Peyer's patch (tissue), 4 donors: ENCODE results near the gene TNFAIP8. TPM values are rescaled to one million over a fixed set of nuclear protein-coding genes. Genes with fewer than 3 reads are reported as not detected.

Experiments used
- DNase-seq, 3 donors: peaks; one replicate each; pipeline ENCODE4 v3.0.0-alpha.2; 2017 to 2019
- H3K27ac ChIP-seq, 4 donors: fragments of 200-600 bp; sonication (generic); one replicate each; pipeline ENCODE4 v1.5.1; 2016 to 2019
- H3K27me3 ChIP-seq, 2 donors: fragments of 200-600 bp; sonication (generic); one replicate each; pipeline ENCODE4 v1.5.1; 2019
- H3K36me3 ChIP-seq, 3 donors: fragments of 200-600 bp; sonication (generic); one replicate each; pipeline ENCODE4 v1.5.1; 2016 to 2019
- H3K4me1 ChIP-seq, 4 donors: fragments of 200-600 bp; sonication (generic); one replicate each; pipeline ENCODE4 v1.5.1; 2016 to 2019
- H3K4me3 ChIP-seq, 4 donors: fragments of 200-600 bp; sonication (generic); 1 replicate in 3 of 4; 2 replicates in 1 of 4; pipeline ENCODE4 v1.5.1; 2016 to 2019; ENCODE audit warnings: mild to moderate bottlenecking in 1 of 4
- H3K9me3 ChIP-seq, 4 donors: fragments of 200-600 bp; sonication (generic); one replicate each; pipeline ENCODE4 v1.5.1; 2016 to 2019; ENCODE audit warnings: mild to moderate bottlenecking in 1 of 4
- CTCF ChIP-seq, 6 experiments: fragments of 450-650 bp in 4 of 6; fragments of 200-600 bp in 2 of 6; sonication (generic) in 1 of 6; IDR thresholded peaks; one replicate each; pipeline ENCODE4 v1.5.1; 2017 to 2019; ENCODE audit warnings: antibody characterized with exemption in 6 of 6, mild to moderate bottlenecking in 3 of 6, moderate library complexity in 1 of 6
- POLR2A ChIP-seq, 2 donors: fragments of 450-650 bp; IDR thresholded peaks; one replicate each; pipeline ENCODE4 v1.5.1; 2017; ENCODE audit warnings: antibody characterized with exemption in 2 of 2, mild to moderate bottlenecking in 2 of 2, moderate library complexity in 2 of 2
- total RNA-seq, 4 donors: library from RNA; depleted of rRNA; stranded (reverse); fragments of >200 nt; gene quantifications; one replicate each; pipeline ENCODE4 v1.1.0, GENCODE V29; 2016

Gene TNFAIP8
- total RNA-seq, 4 donors from 2014 or later: 3.0 to 47.9 (median 10.2) TPM

- no peaks in the 10 kb centered on the region for H3K9me3 ChIP-seq
- H3K27ac ChIP-seq: no peak overlapping the region
- DNase-seq: no peak
- no peak overlapping the region for H3K4me3 ChIP-seq
- peaks cover 0 to 5% (median under 1%) of the 10 kb centered on the region in 4 donors for H3K4me1 ChIP-seq
- H3K36me3 ChIP-seq: no peaks in the 10 kb centered on the region
- TF ChIP-seq POLR2A (IDR thresholded peaks at IDR 0.05): no peak
- no peak for TF ChIP-seq CTCF (IDR thresholded peaks at IDR 0.05)
- no peaks in the 10 kb centered on the region for H3K27me3 ChIP-seq
Observed at GRCh38 chr5:119404033-119404432, 48.2 kb downstream of the TNFAIP8 start.

DNA sequence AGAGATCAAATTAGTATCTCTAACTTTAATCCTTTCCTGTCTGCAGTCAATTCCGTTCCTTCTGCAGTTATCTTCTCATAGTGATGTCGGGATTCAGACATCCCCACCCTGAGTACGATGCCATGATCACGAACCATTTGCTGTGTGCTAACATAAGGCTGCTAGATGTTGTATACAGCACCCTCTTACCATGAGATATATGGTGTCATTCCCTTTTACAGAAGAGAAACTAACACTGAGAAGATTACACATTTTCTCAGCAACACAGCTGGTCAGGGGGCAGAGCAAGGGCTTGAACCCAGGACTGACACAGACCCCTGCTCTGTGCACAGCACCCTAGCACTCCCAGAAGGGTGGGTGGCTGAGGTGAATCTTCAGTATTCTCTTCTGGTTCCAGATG lies 49.6 kb downstream of the TNFAIP8 start:
- H3K36me3 ChIP-seq: no peaks in the 10 kb centered on the region
- peak overlapping the region in 1 of 4 donors; percentile 21 for H3K27ac ChIP-seq
- H3K4me3 ChIP-seq: no peak overlapping the region
- no peak for TF ChIP-seq POLR2A (IDR thresholded peaks at IDR 0.05)
- no peak for TF ChIP-seq CTCF (IDR thresholded peaks at IDR 0.05)
- DNase-seq: no peak
- H3K9me3 ChIP-seq: no peaks in the 10 kb centered on the region
- H3K27me3 ChIP-seq: no peaks in the 10 kb centered on the region
- no peaks in the 10 kb centered on the region for H3K4me1 ChIP-seq

DNA sequence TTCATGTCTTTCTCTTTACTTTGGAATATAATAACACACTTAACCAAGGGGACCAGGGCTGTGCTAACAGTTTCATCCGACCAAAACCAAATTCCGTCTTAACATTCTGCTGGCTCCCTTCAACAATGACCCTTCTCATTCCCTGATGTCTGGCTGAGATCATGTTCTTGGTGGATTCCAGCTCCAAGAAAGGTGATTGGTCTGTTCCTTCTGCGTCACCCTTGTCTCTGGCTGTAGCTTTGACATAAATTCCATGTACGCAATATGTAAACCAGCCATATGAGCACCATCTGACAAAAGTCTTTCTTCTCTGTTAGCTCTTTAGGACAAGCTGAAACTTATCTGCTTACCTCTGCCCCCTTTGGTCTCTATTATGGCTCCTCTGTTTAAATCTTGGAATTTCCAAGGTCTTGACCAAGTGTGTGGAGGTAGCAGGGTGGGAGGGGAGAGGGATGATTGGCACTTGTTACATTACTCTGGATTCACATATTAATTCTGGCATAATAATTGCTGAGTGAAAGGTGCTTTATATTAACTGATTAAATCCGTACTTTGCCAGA lies 50.8 kb downstream of the TNFAIP8 start:
- no peak overlapping the region for H3K27ac ChIP-seq
- no peak for DNase-seq
- H3K4me1 ChIP-seq: peaks cover 0 to 1% (median 0%) of the 10 kb centered on the region in 4 donors
- no peaks in the 10 kb centered on the region for H3K36me3 ChIP-seq
- H3K4me3 ChIP-seq: no peak overlapping the region
- TF ChIP-seq CTCF (IDR thresholded peaks at IDR 0.05) (no peak), POLR2A (IDR thresholded peaks at IDR 0.05) (no peak)
- H3K27me3 ChIP-seq: no peaks in the 10 kb centered on the region
- H3K9me3 ChIP-seq: no peaks in the 10 kb centered on the region

DNA sequence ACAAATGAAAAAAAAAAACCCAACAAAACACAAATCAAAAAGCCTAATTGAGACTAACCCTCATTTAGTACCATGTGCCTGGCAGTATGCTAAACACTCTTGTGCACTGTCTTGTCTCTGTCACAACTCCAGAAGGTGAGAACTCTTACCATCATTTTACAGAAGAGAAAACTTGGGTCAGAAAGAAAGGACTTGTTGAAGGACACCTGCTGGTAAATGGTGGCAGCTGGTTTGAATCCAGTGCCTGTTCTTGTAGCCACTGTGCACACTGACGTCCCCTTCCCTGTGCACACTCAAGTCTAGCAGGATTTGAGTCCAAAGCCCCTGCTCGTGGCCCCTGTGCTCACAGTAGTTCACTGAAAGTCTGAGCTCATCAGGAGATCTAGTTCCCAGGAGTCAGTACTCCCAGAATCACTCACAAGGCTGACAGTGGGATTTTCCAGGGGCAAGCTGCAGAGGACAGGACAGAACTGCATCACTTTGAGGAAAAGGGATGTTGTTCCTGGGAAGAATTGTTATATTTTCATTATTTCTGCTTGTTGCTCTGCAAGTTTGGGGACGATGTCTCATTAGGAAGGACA lies 53.5 kb downstream of the TNFAIP8 start:
- Histone ChIP-seq H3K27me3 (no peaks in the 10 kb centered on the region), H3K4me3 (no peak overlapping the region), H3K27ac (no peak overlapping the region), H3K36me3 (no peaks in the 10 kb centered on the region), H3K4me1 (peaks cover 0 to 3% (median 0%) of the 10 kb centered on the region in 4 donors), H3K9me3 (no peaks in the 10 kb centered on the region)
- no peak for DNase-seq
- TF ChIP-seq CTCF (IDR thresholded peaks at IDR 0.05) (peak in 2 of 6 experiments; percentile 11 to 17), POLR2A (IDR thresholded peaks at IDR 0.05) (no peak)

DNA sequence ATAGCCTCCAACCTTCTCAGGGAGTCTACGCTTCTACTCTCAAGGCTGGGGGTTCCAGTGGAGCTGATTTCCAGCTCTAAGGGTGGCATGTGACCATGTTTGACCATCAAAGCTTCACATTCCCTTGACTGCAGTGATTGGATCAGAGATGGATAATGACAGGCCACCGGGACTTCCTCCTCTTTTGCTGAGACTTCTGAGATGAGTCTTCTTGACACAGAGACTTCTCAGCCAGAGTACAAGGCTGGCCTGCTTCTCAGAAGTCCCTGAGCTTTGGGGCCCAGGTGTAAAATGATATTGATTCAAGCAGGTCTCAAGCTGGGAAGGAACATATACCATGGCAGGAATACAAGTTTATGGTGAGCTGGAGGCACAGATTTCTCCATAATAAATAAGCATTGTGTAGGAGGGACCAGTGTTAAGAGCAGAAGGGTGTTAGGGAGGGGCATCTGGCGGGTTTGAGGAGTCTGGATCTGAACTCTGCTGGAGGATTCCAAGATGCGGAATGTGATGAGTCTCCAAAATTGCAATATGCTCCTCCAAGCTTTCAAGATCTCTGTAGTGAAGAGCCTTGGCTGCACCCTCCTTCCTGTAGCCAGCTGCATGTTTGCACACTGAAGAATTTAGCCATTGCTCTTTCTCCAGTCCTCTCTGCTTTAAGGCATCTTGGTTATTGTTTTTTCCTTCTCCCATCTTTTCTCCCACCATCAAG lies 54.8 kb downstream of the TNFAIP8 start:
- peaks cover 0 to 3% (median 0%) of the 10 kb centered on the region in 4 donors for H3K4me1 ChIP-seq
- H3K27me3 ChIP-seq: no peaks in the 10 kb centered on the region
- no peaks in the 10 kb centered on the region for H3K9me3 ChIP-seq
- no peak for TF ChIP-seq POLR2A (IDR thresholded peaks at IDR 0.05)
- no peak for TF ChIP-seq CTCF (IDR thresholded peaks at IDR 0.05)
- H3K36me3 ChIP-seq: no peaks in the 10 kb centered on the region
- no peak for DNase-seq
- H3K4me3 ChIP-seq: no peak overlapping the region
- H3K27ac ChIP-seq: no peak overlapping the region
